Keratinocyte (primary cell): Measurements from ENCODE around the gene SDF2.

Experiments
- CTCF ChIP-seq, 3 experiments: IDR thresholded peaks in 1 of 3; conservative IDR thresholded peaks in 1 of 3; optimal IDR thresholded peaks in 1 of 3; 2 replicates in 2 of 3; 3 replicates in 1 of 3; pipeline versions ENCODE3 to v1.5.1; 2011; ENCODE audit warnings: low read length in 3 of 3, mild to moderate bottlenecking in 3 of 3, moderate library complexity in 2 of 3, control low read depth in 1 of 3, inconsistent platforms in 1 of 3; ENCODE audit not compliant: insufficient read depth in 2 of 3; ENCODE audit errors: extremely low read depth in 1 of 3
- EZH2 ChIP-seq: IDR thresholded peaks from one replicate; pipeline ENCODE4 v1.6.1; 2012; ENCODE audit warnings: inconsistent platforms, mild to moderate bottlenecking, low read length, moderate library complexity

- peak in 1 of 3 experiments; percentile 26 for TF ChIP-seq CTCF (optimal IDR thresholded peaks at IDR 0.05 in 1 of 3, IDR thresholded peaks at IDR 0.05 in 1 of 3, conservative IDR thresholded peaks at IDR 0.05 in 1 of 3; ENCODE audit: extremely low read depth in 1 of 3, insufficient read depth in 2 of 3, low read length in 3 of 3)
- TF ChIP-seq EZH2: no peak
These were observed 23.3 kb upstream of the SDF2 start for GRCh38 chr17:28684963-28685362.
